HG03196 (cell line): ENCODE data around the gene CALML4.
"Not testable (repeated sequence)": the region's sequence is repeated elsewhere in the genome, so short reads cannot be mapped to it uniquely, and the experiment has no call there.

ENCODE experiments used
- ATAC-seq: cut with Tn5 transposase; IDR thresholded peaks from one replicate; pipeline ENCODE4 v1.9.1; 2021; ENCODE audit not compliant: unreplicated experiment

Gene CALML4

GRCh38 chr15:68209272-68209671, 4.1 kb upstream of the CALML4 start:
- peak; percentile 19 for ATAC-seq

GRCh38 chr15:68208636-68209240, 3.6 kb upstream of the CALML4 start:
- ATAC-seq = no peak

GRCh38 chr15:68208136-68208535, 3.0 kb upstream of the CALML4 start:
- no peak for ATAC-seq

- ATAC-seq = no peak
Observed at GRCh38 chr15:68207176-68207935, 2.2 kb upstream of the CALML4 start.

- no peak for ATAC-seq
Observed at GRCh38 chr15:68206711-68207151, 1.6 kb upstream of the CALML4 start.

GRCh38 chr15:68205954-68206539, 915 bp upstream of the CALML4 start:
- no peak for ATAC-seq

- ATAC-seq = no peak
Observed at GRCh38 chr15:68205558-68205944, 419 bp upstream of the CALML4 start.

- no peak for ATAC-seq
Observed at GRCh38 chr15:68204361-68204760, 771 bp downstream of the CALML4 start.

- ATAC-seq = no peak
Observed at GRCh38 chr15:68203956-68204355, 1.2 kb downstream of the CALML4 start.

GRCh38 chr15:68203486-68203885, 1.6 kb downstream of the CALML4 start:
- no peak for ATAC-seq

GRCh38 chr15:68202994-68203393, 2.1 kb downstream of the CALML4 start:
- not testable (repeated sequence) for ATAC-seq

GRCh38 chr15:68201879-68202261, 3.3 kb downstream of the CALML4 start:
- ATAC-seq = no peak

GRCh38 chr15:68201153-68201878, 3.8 kb downstream of the CALML4 start:
- ATAC-seq = no peak

GRCh38 chr15:68200016-68200861, 4.9 kb downstream of the CALML4 start:
- no peak for ATAC-seq

- no peak for ATAC-seq
Observed at GRCh38 chr15:68199340-68199739, 5.8 kb downstream of the CALML4 start.

GRCh38 chr15:68197661-68198437, 7.3 kb downstream of the CALML4 start:
- no peak for ATAC-seq

GRCh38 chr15:68197170-68197492, 8.0 kb downstream of the CALML4 start:
- ATAC-seq = no peak

GRCh38 chr15:68196445-68197169, 8.5 kb downstream of the CALML4 start:
- ATAC-seq = no peak

- no peak for ATAC-seq
Observed at GRCh38 chr15:68195336-68196112, 9.6 kb downstream of the CALML4 start.
